Measurements from ENCODE around the gene THAP5. TPM values are rescaled to one million over a fixed set of nuclear protein-coding genes. Genes with fewer than 3 reads are reported as not detected.

Gene THAP5
- total and polyA plus RNA-seq, 2 donors (not counting 3 experiments of a cell fraction or from before 2014, with no cell fraction given), result 2.5 to 14.1 TPM

DNA sequence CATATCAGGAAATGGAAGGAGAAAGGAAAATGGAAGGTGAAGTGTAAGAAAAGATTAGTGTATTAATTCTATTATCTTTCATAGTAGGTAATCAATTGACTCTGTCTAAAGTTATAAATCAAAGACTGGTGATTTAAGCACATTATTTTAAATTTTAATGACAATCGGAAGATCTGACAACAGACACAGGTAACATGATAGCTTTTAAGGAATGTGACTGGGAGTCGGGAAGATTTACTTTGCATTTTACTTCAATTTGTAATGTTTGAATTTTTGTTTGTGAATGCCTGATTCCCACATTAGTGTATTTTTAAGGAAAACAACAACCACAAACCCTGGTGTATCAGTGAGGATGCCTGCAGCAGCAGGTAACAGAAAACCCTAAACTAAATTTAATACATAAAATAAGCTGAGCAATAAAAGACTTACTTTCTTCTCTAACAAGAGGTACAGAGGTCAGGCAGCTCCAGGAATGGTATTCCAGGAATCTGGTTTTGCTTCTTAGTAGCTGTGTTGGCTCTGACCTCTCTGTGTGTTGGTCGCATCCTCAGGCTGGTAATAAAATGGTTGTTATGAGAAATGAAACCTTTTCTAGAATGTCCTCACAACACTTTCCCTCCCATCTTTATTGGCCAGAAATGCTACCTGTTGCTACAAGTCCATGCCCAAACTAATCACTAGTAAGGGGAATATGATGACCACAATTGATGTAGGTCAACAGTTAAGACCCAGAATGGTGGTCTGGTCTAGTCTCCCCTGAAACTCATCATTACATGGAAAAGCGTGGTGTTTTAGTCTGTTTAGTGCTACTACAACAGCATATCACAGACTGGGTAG, 12.4 kb upstream of the THAP5 start:
- Histone ChIP-seq H3K9me3 (replicated peaks; ENCODE audit: control insufficient read depth, insufficient read depth, low read length) (no peaks in the 10 kb centered on the region), H3K79me2 (ENCODE audit: control insufficient read depth, insufficient read depth, low read length) (no peaks in the 10 kb centered on the region), H3K9me1 (replicated peaks; ENCODE audit: control insufficient read depth, extremely low read depth, insufficient read depth, low read length) (no peaks in the 10 kb centered on the region), H3K27me3 (ENCODE audit: control insufficient read depth in 2 of 2, insufficient read depth in 2 of 2, low read length in 2 of 2) (peaks cover 14 to 18% of the 10 kb centered on the region in 2 experiments), H3K4me2 (ENCODE audit: insufficient read depth, low read length) (no peak overlapping the region), H3K9ac (replicated peaks; ENCODE audit: extremely low read depth, insufficient read depth, low read length) (no peak overlapping the region), H2AFZ (ENCODE audit: low read depth, low read length) (no peak overlapping the region), H3K36me3 (ENCODE audit: control insufficient read depth in 2 of 2, extremely low read depth in 1 of 2, insufficient read depth in 2 of 2, low read length in 2 of 2) (peaks cover 0 to 3% of the 10 kb centered on the region in 2 experiments), H3K4me1 (ENCODE audit: control insufficient read depth, extremely low read depth, insufficient read depth, low read length) (no peaks in the 10 kb centered on the region), H3K27ac (ENCODE audit: insufficient read depth, low read depth, low read length) (no peak overlapping the region), H3K4me3 (replicated peaks in 1 of 3; ENCODE audit: insufficient read depth in 1 of 3, low read depth in 1 of 3, low read length in 3 of 3) (no peak overlapping the region), H4K20me1 (replicated peaks; ENCODE audit: control insufficient read depth, extremely low read depth, insufficient read depth, low read length) (no peaks in the 10 kb centered on the region)
- CTCF ChIA-PET, result no interaction called here
- POLR2A ChIA-PET, result no interaction called here
- peak; percentile 8 for FAIRE-seq
- TF ChIP-seq GATA2 (IDR thresholded peaks at IDR 0.05; ENCODE audit: insufficient read depth, insufficient read length, low read depth, low read length) (no peak), POLR2AphosphoS5 (IDR thresholded peaks at IDR 0.05; ENCODE audit: insufficient read depth, low read depth, low read length) (no peak), FOS (IDR thresholded peaks at IDR 0.05; ENCODE audit: borderline replicate concordance, insufficient read depth, low read length) (no peak), JUN (IDR thresholded peaks at IDR 0.05; ENCODE audit: borderline replicate concordance, insufficient read depth, insufficient read length, low read depth) (no peak), EZH2 (IDR thresholded peaks at IDR 0.05; ENCODE audit: borderline replicate concordance, low read depth, low read length, severe bottlenecking) (no peak), POLR2A (IDR thresholded peaks at IDR 0.05; ENCODE audit: low read depth, low read length) (no peak), MYC (IDR thresholded peaks at IDR 0.05; ENCODE audit: low read depth, low read length) (no peak)
- TF ChIP-seq, protein P1, sequence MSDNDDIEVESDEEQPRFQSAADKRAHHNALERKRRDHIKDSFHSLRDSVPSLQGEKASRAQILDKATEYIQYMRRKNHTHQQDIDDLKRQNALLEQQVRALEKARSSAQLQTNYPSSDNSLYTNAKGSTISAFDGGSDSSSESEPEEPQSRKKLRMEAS (IDR thresholded peaks at IDR 0.05; ENCODE audit: insufficient read depth, insufficient read length), result no peak
- TF ChIP-seq, protein P2, sequence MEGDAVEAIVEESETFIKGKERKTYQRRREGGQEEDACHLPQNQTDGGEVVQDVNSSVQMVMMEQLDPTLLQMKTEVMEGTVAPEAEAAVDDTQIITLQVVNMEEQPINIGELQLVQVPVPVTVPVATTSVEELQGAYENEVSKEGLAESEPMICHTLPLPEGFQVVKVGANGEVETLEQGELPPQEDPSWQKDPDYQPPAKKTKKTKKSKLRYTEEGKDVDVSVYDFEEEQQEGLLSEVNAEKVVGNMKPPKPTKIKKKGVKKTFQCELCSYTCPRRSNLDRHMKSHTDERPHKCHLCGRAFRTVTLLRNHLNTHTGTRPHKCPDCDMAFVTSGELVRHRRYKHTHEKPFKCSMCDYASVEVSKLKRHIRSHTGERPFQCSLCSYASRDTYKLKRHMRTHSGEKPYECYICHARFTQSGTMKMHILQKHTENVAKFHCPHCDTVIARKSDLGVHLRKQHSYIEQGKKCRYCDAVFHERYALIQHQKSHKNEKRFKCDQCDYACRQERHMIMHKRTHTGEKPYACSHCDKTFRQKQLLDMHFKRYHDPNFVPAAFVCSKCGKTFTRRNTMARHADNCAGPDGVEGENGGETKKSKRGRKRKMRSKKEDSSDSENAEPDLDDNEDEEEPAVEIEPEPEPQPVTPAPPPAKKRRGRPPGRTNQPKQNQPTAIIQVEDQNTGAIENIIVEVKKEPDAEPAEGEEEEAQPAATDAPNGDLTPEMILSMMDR (IDR thresholded peaks at IDR 0.05; ENCODE audit: extremely low read depth in 1 of 2, insufficient read depth in 1 of 2, low read depth in 1 of 2, low read length in 2 of 2), result no peak
- dilution Hi-C loops (cut with MboI; ENCODE audit: extremely low pct_ligation_motif_present, low sequenced_read_pairs), result no loop called here
- DNase-seq (ENCODE audit: low read depth, low spot score), result peak; percentile 8
- BruUV-seq (replicated peaks), result no TSS peak
- intact Hi-C loops (cut with micrococcal nuclease), result no loop called here

Measured in endothelial cell of umbilical vein (primary cell).